Immature natural killer cell (primary cell): ENCODE measurements around the gene PTPN22. TPM values are rescaled to one million over a fixed set of nuclear protein-coding genes. Genes with fewer than 3 reads are reported as not detected.
A peak's percentile ranks its signal among the peaks of the same experiment; 100 is the strongest.

Experiments
- DNase-seq, 3 donors: peaks; one replicate each; pipeline ENCODE4 v3.0.0; 2022; ENCODE audit warnings: mixed read lengths in 1 of 3
- H3K27ac Mint-ChIP-seq, 6 donors: one replicate each; pipeline ENCODE4 v1.8.0; 2020; ENCODE audit warnings: mixed read lengths in 6 of 6, mild to moderate bottlenecking in 5 of 6, inconsistent platforms in 4 of 6, moderate library complexity in 3 of 6
- H3K27me3 Mint-ChIP-seq, 3 donors: one replicate each; pipeline ENCODE4 v1.8.0; 2020 to 2021; ENCODE audit warnings: low read depth in 3 of 3, mild to moderate bottlenecking in 3 of 3, mixed read lengths in 3 of 3, moderate library complexity in 3 of 3, inconsistent platforms in 1 of 3
- H3K36me3 Mint-ChIP-seq, 3 donors: one replicate each; pipeline ENCODE4 v1.8.0; 2020; ENCODE audit warnings: mixed read lengths in 3 of 3, inconsistent platforms in 2 of 3, mild to moderate bottlenecking in 2 of 3
- H3K4me1 Mint-ChIP-seq, 2 donors: one replicate each; pipeline ENCODE4 v1.8.0; 2020; ENCODE audit warnings: inconsistent platforms in 2 of 2, mild to moderate bottlenecking in 2 of 2, mixed read lengths in 2 of 2, moderate library complexity in 1 of 2
- H3K4me3 Mint-ChIP-seq, 5 donors: one replicate each; pipeline ENCODE4 v1.8.0; 2020; ENCODE audit warnings: mild to moderate bottlenecking in 5 of 5, mixed read lengths in 5 of 5, inconsistent platforms in 3 of 5, moderate library complexity in 3 of 5
- H3K9me3 Mint-ChIP-seq, 6 donors: one replicate each; pipeline ENCODE4 v1.8.0; 2020; ENCODE audit warnings: mild to moderate bottlenecking in 6 of 6, mixed read lengths in 6 of 6, inconsistent platforms in 4 of 6, moderate library complexity in 3 of 6
- polyA plus RNA-seq, 3 donors: library from polyadenylated mRNA; unstranded; fragments of 300-500 nt; fragmentation: Illumina TruSeq; gene quantifications; one replicate each; pipeline ENCODE4 v1.2.3, GENCODE V29; 2021

Gene PTPN22
- polyA plus RNA-seq, 3 donors from 2014 or later = 80.9 to 109 (median 83.6) TPM

GRCh38 chr1:113874012-113874879 lies 2.7 kb upstream of the PTPN22 start:
- Mint-ChIP-seq H3K27ac (peak overlapping the region; percentile 93 to 98 (median 96)), H3K36me3 (peaks cover 0 to 6% (median 0%) of the 10 kb centered on the region in 3 donors), H3K9me3 (no peaks in the 10 kb centered on the region), H3K4me3 (peak overlapping the region; percentile 49 to 69 (median 67)), H3K4me1 (peaks cover 83 to 100% of the 10 kb centered on the region in 2 donors), H3K27me3 (peaks cover 0 to 19% (median 11%) of the 10 kb centered on the region in 3 donors)
- DNase-seq = peak; percentile 73 to 76 (median 73)

- Mint-ChIP-seq H3K9me3 (no peaks in the 10 kb centered on the region), H3K27me3 (peaks cover 0 to 19% (median 12%) of the 10 kb centered on the region in 3 donors), H3K27ac (peak overlapping the region; percentile 96 to 99 (median 98)), H3K4me1 (peaks cover 83 to 100% of the 10 kb centered on the region in 2 donors), H3K4me3 (peak overlapping the region; percentile 89 to 98 (median 94)), H3K36me3 (peaks cover 0 to 7% (median 6%) of the 10 kb centered on the region in 3 donors)
- DNase-seq = peak; percentile 49 to 62 (median 55)
Observed at GRCh38 chr1:113872219-113872935, 865 bp upstream of the PTPN22 start.

GRCh38 chr1:113870778-113871177 lies 734 bp downstream of the PTPN22 start:
- peak overlapping the region; percentile 89 to 98 (median 94) for H3K4me3 Mint-ChIP-seq
- peaks cover 80 to 95% of the 10 kb centered on the region in 2 donors for H3K4me1 Mint-ChIP-seq
- peaks cover 0 to 19% (median 12%) of the 10 kb centered on the region in 3 donors for H3K27me3 Mint-ChIP-seq
- DNase-seq = no peak
- no peaks in the 10 kb centered on the region for H3K9me3 Mint-ChIP-seq
- peaks cover 0 to 7% (median 3%) of the 10 kb centered on the region in 3 donors for H3K36me3 Mint-ChIP-seq
- peak overlapping the region; percentile 96 to 99 (median 98) for H3K27ac Mint-ChIP-seq

GRCh38 chr1:113868387-113869083 lies 3.0 kb downstream of the PTPN22 start:
- Mint-ChIP-seq H3K4me3 (peak overlapping the region; percentile 89 to 98 (median 94)), H3K27me3 (peaks cover 0 to 14% (median 12%) of the 10 kb centered on the region in 3 donors), H3K4me1 (peaks cover 75 to 93% of the 10 kb centered on the region in 2 donors), H3K36me3 (peaks cover 9 to 12% (median 10%) of the 10 kb centered on the region in 3 donors), H3K9me3 (no peaks in the 10 kb centered on the region), H3K27ac (peak overlapping the region; percentile 96 to 99 (median 98))
- no peak for DNase-seq

- Mint-ChIP-seq H3K4me1 (peaks cover 64 to 79% of the 10 kb centered on the region in 2 donors), H3K4me3 (peak overlapping the region in 4 of 5 donors; percentile 14 to 53 (median 43)), H3K9me3 (no peaks in the 10 kb centered on the region), H3K27me3 (no peaks in the 10 kb centered on the region), H3K36me3 (peaks cover 12 to 33% (median 31%) of the 10 kb centered on the region in 3 donors), H3K27ac (peak overlapping the region; percentile 48 to 94 (median 84))
- DNase-seq = no peak
Observed at GRCh38 chr1:113861641-113862040, 9.9 kb downstream of the PTPN22 start.

GRCh38 chr1:113860891-113861290 lies 10.6 kb downstream of the PTPN22 start:
- Mint-ChIP-seq H3K27ac (peak overlapping the region; percentile 77 to 94 (median 90)), H3K4me3 (peak overlapping the region; percentile 40 to 81 (median 67)), H3K36me3 (peaks cover 19 to 40% (median 38%) of the 10 kb centered on the region in 3 donors), H3K9me3 (no peaks in the 10 kb centered on the region), H3K4me1 (peaks cover 60 to 74% of the 10 kb centered on the region in 2 donors), H3K27me3 (no peaks in the 10 kb centered on the region)
- no peak for DNase-seq

- peak; percentile 35 to 44 (median 43) for DNase-seq
- Mint-ChIP-seq H3K4me3 (peak overlapping the region; percentile 45 to 81 (median 71)), H3K27me3 (no peaks in the 10 kb centered on the region), H3K27ac (peak overlapping the region; percentile 77 to 94 (median 90)), H3K4me1 (peaks cover 54 to 62% of the 10 kb centered on the region in 2 donors), H3K36me3 (peaks cover 17 to 43% (median 40%) of the 10 kb centered on the region in 3 donors), H3K9me3 (no peaks in the 10 kb centered on the region)
Observed at GRCh38 chr1:113859478-113860175, 11.9 kb downstream of the PTPN22 start.

GRCh38 chr1:113858982-113859381 lies 12.5 kb downstream of the PTPN22 start:
- H3K27me3 Mint-ChIP-seq = peaks cover 0 to 2% (median 0%) of the 10 kb centered on the region in 3 donors
- H3K27ac Mint-ChIP-seq = peak overlapping the region; percentile 77 to 94 (median 90)
- no peaks in the 10 kb centered on the region for H3K9me3 Mint-ChIP-seq
- DNase-seq = no peak
- H3K4me1 Mint-ChIP-seq = peaks cover 53 to 58% of the 10 kb centered on the region in 2 donors
- H3K36me3 Mint-ChIP-seq = peaks cover 23 to 49% (median 47%) of the 10 kb centered on the region in 3 donors
- peak overlapping the region; percentile 45 to 81 (median 71) for H3K4me3 Mint-ChIP-seq

- H3K9me3 Mint-ChIP-seq = no peaks in the 10 kb centered on the region
- H3K36me3 Mint-ChIP-seq = peaks cover 24 to 48% (median 44%) of the 10 kb centered on the region in 3 donors
- no peak overlapping the region for H3K4me3 Mint-ChIP-seq
- H3K4me1 Mint-ChIP-seq = peaks cover 49 to 52% of the 10 kb centered on the region in 2 donors
- no peak for DNase-seq
- peaks cover 0 to 2% (median 0%) of the 10 kb centered on the region in 3 donors for H3K27me3 Mint-ChIP-seq
- H3K27ac Mint-ChIP-seq = peak overlapping the region in 4 of 6 donors; percentile 81 to 94 (median 90)
Observed at GRCh38 chr1:113858418-113858817, 13.1 kb downstream of the PTPN22 start.

- Mint-ChIP-seq H3K9me3 (no peaks in the 10 kb centered on the region), H3K27ac (peak overlapping the region in 4 of 6 donors; percentile 36 to 84 (median 56)), H3K36me3 (peaks cover 24 to 45% (median 38%) of the 10 kb centered on the region in 3 donors), H3K4me3 (no peak overlapping the region), H3K4me1 (peaks cover 44 to 46% of the 10 kb centered on the region in 2 donors), H3K27me3 (peaks cover 0 to 2% (median 0%) of the 10 kb centered on the region in 3 donors)
- DNase-seq = no peak
Observed at GRCh38 chr1:113857776-113858175, 13.7 kb downstream of the PTPN22 start.

- Mint-ChIP-seq H3K36me3 (peaks cover 24 to 39% (median 32%) of the 10 kb centered on the region in 3 donors), H3K27me3 (peaks cover 0 to 2% (median 0%) of the 10 kb centered on the region in 3 donors), H3K9me3 (no peaks in the 10 kb centered on the region), H3K4me1 (peaks cover 32 to 33% of the 10 kb centered on the region in 2 donors), H3K4me3 (no peak overlapping the region), H3K27ac (peak overlapping the region in 5 of 6 donors; percentile 34 to 64 (median 40))
- no peak for DNase-seq
Observed at GRCh38 chr1:113856401-113856790, 15.1 kb downstream of the PTPN22 start.

GRCh38 chr1:113855630-113856400 lies 15.7 kb downstream of the PTPN22 start:
- DNase-seq = no peak
- no peak overlapping the region for H3K4me3 Mint-ChIP-seq
- H3K27me3 Mint-ChIP-seq = peaks cover 0 to 2% (median 0%) of the 10 kb centered on the region in 3 donors
- H3K36me3 Mint-ChIP-seq = peaks cover 26 to 42% (median 33%) of the 10 kb centered on the region in 3 donors
- H3K27ac Mint-ChIP-seq = peak overlapping the region in 5 of 6 donors; percentile 34 to 64 (median 40)
- peaks cover 30% of the 10 kb centered on the region in 2 donors for H3K4me1 Mint-ChIP-seq
- no peaks in the 10 kb centered on the region for H3K9me3 Mint-ChIP-seq
